Activated CD4-positive, alpha-beta T cell treated with anti-CD3 and anti-CD28 coated beads, Interleukin-2, amount 10 ng/mL, durations not matched to agents 24 days and 14 days (primary cell): ENCODE measurements around the gene LRP2BP. TPM values are rescaled to one million over a fixed set of nuclear protein-coding genes. Genes with fewer than 3 reads are reported as not detected.

ENCODE experiments used
- DNase-seq: peaks from one replicate; pipeline ENCODE4 v3.0.0; 2022
- H3K27ac Mint-ChIP-seq: one replicate; pipeline ENCODE4 v1.8.0; 2022; ENCODE audit warnings: mild to moderate bottlenecking, mixed read lengths
- H3K27me3 Mint-ChIP-seq: one replicate; pipeline ENCODE4 v1.8.0; 2022; ENCODE audit warnings: mixed read lengths
- H3K36me3 Mint-ChIP-seq: one replicate; pipeline ENCODE4 v1.8.0; 2022; ENCODE audit warnings: low read depth, mild to moderate bottlenecking, mixed read lengths
- H3K4me1 Mint-ChIP-seq: one replicate; pipeline ENCODE4 v1.8.0; 2021; ENCODE audit warnings: mixed read lengths
- H3K4me3 Mint-ChIP-seq: one replicate; pipeline ENCODE4 v1.8.0; 2022; ENCODE audit warnings: mild to moderate bottlenecking, moderate library complexity, mixed read lengths
- H3K9me3 Mint-ChIP-seq: one replicate; pipeline ENCODE4 v1.8.0; 2021; ENCODE audit warnings: mixed read lengths
- intact Hi-C: fragments of 100-400 bp; cut with micrococcal nuclease; formaldehyde crosslinking; loops from one replicate; pipeline ENCODE4 v1.15.1; 2023
- total RNA-seq: library from RNA; stranded (reverse); gene quantifications from 2 replicates; pipeline ENCODE4 v1.2.3, GENCODE V29; 2022

The LRP2BP gene
- total RNA-seq, 1 donor from 2014 or later, result 0.65 TPM

GRCh38 chr4:185411849-185412248, 16.1 kb upstream of the LRP2BP start:
- H3K4me1 Mint-ChIP-seq, result no peaks in the 10 kb centered on the region
- H3K4me3 Mint-ChIP-seq, result no peak overlapping the region

DNA sequence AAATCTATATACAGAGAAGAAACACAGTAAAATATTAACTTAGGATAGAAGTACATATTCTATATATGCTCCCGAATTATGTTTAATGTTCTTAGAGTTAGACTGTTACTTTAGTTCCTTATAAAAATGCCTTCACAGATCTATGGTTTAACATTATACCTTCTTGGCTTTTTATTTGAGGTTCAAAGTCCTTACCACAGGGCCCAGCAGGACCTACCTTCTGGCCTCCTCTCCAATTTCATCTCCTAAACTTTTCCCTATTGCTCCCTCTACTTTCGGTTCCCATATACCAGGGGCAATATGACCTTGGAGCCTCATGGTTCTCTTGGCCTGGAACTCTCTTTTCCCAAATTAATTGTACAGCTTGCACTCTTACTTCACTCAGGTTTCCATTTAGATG, 12.7 kb upstream of the LRP2BP start:
- Mint-ChIP-seq H3K27ac (no peak overlapping the region), H3K4me3 (no peak overlapping the region), H3K4me1 (peaks cover 3% of the 10 kb centered on the region), H3K27me3 (no peaks in the 10 kb centered on the region), H3K9me3 (peaks cover 3% of the 10 kb centered on the region), H3K36me3 (peaks cover 35% of the 10 kb centered on the region)
- DNase-seq, result no peak
- intact Hi-C loops, result no loop called here

More at GRCh38 chr4:185411849-185412248, 16.1 kb upstream of the LRP2BP start:
- Mint-ChIP-seq H3K27me3 (no peaks in the 10 kb centered on the region), H3K27ac (no peak overlapping the region), H3K9me3 (peaks cover 3% of the 10 kb centered on the region), H3K36me3 (peaks cover 30% of the 10 kb centered on the region)
- no peak for DNase-seq
- intact Hi-C loops, result no loop called here

GRCh38 chr4:185405296-185405999, 9.7 kb upstream of the LRP2BP start:
- Mint-ChIP-seq H3K27ac (peak overlapping the region; percentile 41), H3K4me3 (no peak overlapping the region), H3K36me3 (peaks cover 48% of the 10 kb centered on the region), H3K9me3 (peaks cover 3% of the 10 kb centered on the region), H3K4me1 (peaks cover 12% of the 10 kb centered on the region), H3K27me3 (no peaks in the 10 kb centered on the region)
- peak; percentile 42 for DNase-seq
- intact Hi-C loops, result no loop called here

- DNase-seq, result no peak
- H3K9me3 Mint-ChIP-seq, result no peaks in the 10 kb centered on the region
- no peak overlapping the region for H3K27ac Mint-ChIP-seq
- peaks cover 24% of the 10 kb centered on the region for H3K4me1 Mint-ChIP-seq
- intact Hi-C loops, result no loop called here
- no peaks in the 10 kb centered on the region for H3K27me3 Mint-ChIP-seq
- peaks cover 56% of the 10 kb centered on the region for H3K36me3 Mint-ChIP-seq
- H3K4me3 Mint-ChIP-seq, result no peak overlapping the region
Observed at GRCh38 chr4:185404031-185404430, 8.3 kb upstream of the LRP2BP start.

DNA sequence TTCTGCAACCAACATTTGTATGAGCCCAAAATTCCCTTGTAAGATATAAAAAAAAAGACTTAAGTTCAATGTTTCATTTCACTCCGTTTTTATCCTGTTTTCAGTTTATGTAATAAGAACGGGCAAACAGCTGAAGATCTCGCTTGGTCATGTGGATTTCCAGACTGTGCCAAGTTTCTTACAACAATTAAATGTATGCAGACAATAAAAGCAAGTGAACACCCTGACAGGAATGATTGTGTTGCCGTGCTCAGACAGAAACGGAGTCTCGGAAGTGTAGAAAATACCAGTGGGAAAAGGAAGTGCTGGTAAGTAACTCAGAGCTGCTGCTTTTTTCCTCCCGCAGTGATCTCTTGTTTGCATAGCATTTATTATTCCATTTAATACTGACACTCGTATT, 3.7 kb upstream of the LRP2BP start:
- Mint-ChIP-seq H3K27ac (no peak overlapping the region), H3K36me3 (peaks cover 50% of the 10 kb centered on the region), H3K4me3 (peak overlapping the region; percentile 87), H3K4me1 (peaks cover 43% of the 10 kb centered on the region), H3K27me3 (no peaks in the 10 kb centered on the region), H3K9me3 (no peaks in the 10 kb centered on the region)
- intact Hi-C loops, result loop anchor here (5.0 to 10.0 kb wide), 4 partner anchors 257 to 1165 kb away; partner anchors contain the start of genes ACSL1 and SLC25A4
- no peak for DNase-seq

DNA sequence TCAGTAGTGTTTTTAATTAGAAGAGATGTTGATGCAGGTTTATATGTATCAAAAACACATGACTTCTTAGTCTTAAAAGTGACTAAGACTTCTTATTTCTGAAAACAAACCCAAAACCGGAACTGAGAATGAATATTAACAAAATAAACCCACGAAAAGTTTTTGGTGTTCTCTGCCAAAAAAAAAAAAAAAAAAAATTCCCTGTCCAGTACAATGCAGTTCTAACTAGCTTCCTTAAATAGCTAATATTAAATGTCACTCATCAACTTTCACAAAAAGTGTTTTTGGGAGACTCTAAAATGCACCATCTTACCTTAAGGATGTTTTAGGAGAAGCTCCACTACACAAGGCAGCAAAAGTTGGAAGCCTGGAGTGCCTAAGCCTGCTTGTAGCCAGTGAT, 2.9 kb upstream of the LRP2BP start:
- peak overlapping the region; percentile 87 for H3K4me3 Mint-ChIP-seq
- intact Hi-C loops, result loop anchor here (5.0 to 10.0 kb wide), 4 partner anchors 256 to 1164 kb away; partner anchors contain the start of genes ACSL1 and SLC25A4
- no peak overlapping the region for H3K27ac Mint-ChIP-seq
- H3K36me3 Mint-ChIP-seq, result peaks cover 46% of the 10 kb centered on the region
- peaks cover 48% of the 10 kb centered on the region for H3K4me1 Mint-ChIP-seq
- H3K27me3 Mint-ChIP-seq, result no peaks in the 10 kb centered on the region
- DNase-seq, result no peak
- H3K9me3 Mint-ChIP-seq, result no peaks in the 10 kb centered on the region

- Mint-ChIP-seq H3K36me3 (peaks cover 37% of the 10 kb centered on the region), H3K27ac (peak within 1 kb of the TSS; percentile 96), H3K27me3 (no peaks in the 10 kb centered on the region), H3K4me1 (peaks cover 50% of the 10 kb centered on the region), H3K9me3 (no peaks in the 10 kb centered on the region), H3K4me3 (peak within 1 kb of the TSS; percentile 87)
- intact Hi-C loops, result loop anchor here (1.0 to 10.0 kb wide), 8 partner anchors 28 to 1162 kb away; partner anchors contain the start of genes ACSL1, CCDC110, SLC25A4 and SNX25
- DNase-seq, result no peak
Observed at GRCh38 chr4:185396724-185397385, 1.1 kb upstream of the LRP2BP start, which contains the start of gene ANKRD37. TSS of gene ANKRD37 (plus strand) at chr4:185396841. CDS start at chr4:185396924, 83 bp downstream.

DNA sequence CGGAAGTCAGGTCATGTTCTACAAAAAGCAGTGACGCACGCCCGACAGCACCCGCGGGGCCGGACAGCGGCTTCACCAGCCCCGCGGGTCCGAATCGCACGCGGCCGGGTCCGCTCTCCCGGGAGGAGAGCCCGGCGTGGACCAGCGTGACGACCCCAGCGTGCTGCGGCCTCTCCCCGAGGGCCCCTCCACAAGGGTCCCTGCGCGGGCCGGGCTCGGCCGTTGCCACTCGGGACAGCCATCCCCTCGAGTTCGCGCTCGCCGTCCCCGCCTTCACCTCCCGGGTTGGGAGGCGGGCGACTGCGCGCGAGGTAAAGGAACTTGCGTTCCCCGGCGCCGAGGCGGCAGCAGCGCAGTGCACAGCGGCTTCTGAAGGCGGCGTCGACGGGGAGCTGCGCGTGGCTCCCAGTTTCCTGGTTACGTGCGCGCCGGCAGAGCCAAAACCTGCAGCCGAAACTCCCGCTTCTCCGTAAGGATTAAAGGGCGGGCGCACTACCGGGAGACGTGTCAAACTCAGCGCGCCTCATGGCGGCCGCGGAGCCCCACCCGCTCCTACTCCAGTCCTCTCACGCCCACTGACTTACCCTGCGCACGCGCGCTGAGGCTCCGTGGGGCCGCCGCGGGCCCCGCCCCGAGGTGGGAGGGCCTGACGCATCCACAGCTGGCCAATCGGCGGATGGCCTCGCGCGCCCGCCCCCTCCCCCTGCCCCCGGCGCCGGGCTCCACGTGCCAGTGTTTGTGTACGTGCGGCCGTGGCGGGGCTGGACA, 416 bp upstream of the LRP2BP start:
- Mint-ChIP-seq H3K36me3 (peaks cover 31% of the 10 kb centered on the region), H3K27ac (peak overlapping the region; percentile 96), H3K4me3 (peak overlapping the region; percentile 87), H3K27me3 (no peaks in the 10 kb centered on the region), H3K4me1 (peaks cover 48% of the 10 kb centered on the region), H3K9me3 (no peaks in the 10 kb centered on the region)
- intact Hi-C loops, result loop anchor here (1.0 to 10.0 kb wide), 9 partner anchors 29 to 1161 kb away; partner anchors contain the start of genes ACSL1, CCDC110, SLC25A4 and SNX25
- DNase-seq, result peak; percentile 100

DNA sequence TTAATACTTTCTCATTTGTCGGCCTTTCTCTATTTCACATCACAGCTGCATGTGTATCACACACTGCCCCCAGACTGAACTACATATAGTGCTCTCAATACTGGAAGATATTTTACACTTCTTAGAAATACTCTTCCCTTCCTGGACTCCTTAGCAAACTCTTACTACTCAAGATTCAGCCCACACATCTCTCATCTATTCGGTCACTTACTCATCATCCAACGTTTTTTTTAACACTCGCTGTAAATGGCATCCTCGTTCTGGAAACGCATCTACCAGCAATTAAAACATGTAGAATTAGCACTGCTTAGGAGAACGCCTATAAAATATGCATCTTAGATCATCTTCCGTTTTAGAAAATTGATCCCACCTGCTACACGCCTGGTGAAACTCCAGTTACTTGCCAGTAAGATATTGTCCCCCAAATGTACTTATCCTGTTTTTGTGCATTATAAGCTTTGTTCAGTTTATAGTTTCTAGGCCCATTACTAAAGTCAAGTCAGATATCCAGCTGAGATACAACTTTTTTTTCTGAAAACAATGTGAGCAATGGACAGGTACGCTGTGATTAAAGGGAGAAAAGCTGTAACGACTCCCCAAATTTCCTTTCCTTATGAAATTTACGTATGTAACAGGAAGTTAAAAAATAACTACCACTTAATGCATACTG, 1.0 kb downstream of the LRP2BP start:
- H3K9me3 Mint-ChIP-seq, result no peaks in the 10 kb centered on the region
- no peak for DNase-seq
- H3K4me1 Mint-ChIP-seq, result peaks cover 39% of the 10 kb centered on the region
- intact Hi-C loops, result loop anchor here (2.0 to 10.0 kb wide), 5 partner anchors 50 to 1160 kb away; partner anchors contain the start of genes ACSL1 and SLC25A4
- peak overlapping the region; percentile 87 for H3K4me3 Mint-ChIP-seq
- no peaks in the 10 kb centered on the region for H3K27me3 Mint-ChIP-seq
- H3K27ac Mint-ChIP-seq, result peak overlapping the region; percentile 69
- peaks cover 23% of the 10 kb centered on the region for H3K36me3 Mint-ChIP-seq

GRCh38 chr4:185392156-185392555, 3.6 kb downstream of the LRP2BP start:
- Mint-ChIP-seq H3K9me3 (no peaks in the 10 kb centered on the region), H3K36me3 (peaks cover 5% of the 10 kb centered on the region), H3K4me1 (peaks cover 17% of the 10 kb centered on the region), H3K4me3 (no peak overlapping the region), H3K27ac (no peak overlapping the region), H3K27me3 (no peaks in the 10 kb centered on the region)
- no peak for DNase-seq
- intact Hi-C loops, result loop anchor here (10.0 kb wide), 1 partner anchor 1157 kb away; no protein-coding TSS in a partner anchor

GRCh38 chr4:185390941-185391340, 4.8 kb downstream of the LRP2BP start:
- intact Hi-C loops, result loop anchor here (10.0 kb wide), 1 partner anchor 1156 kb away; no protein-coding TSS in a partner anchor
- Mint-ChIP-seq H3K27ac (no peak overlapping the region), H3K36me3 (peaks cover 4% of the 10 kb centered on the region), H3K4me1 (peaks cover 15% of the 10 kb centered on the region), H3K27me3 (no peaks in the 10 kb centered on the region), H3K9me3 (no peaks in the 10 kb centered on the region), H3K4me3 (no peak overlapping the region)
- DNase-seq, result no peak

- Mint-ChIP-seq H3K4me1 (peaks cover 18% of the 10 kb centered on the region), H3K36me3 (peaks cover 8% of the 10 kb centered on the region), H3K4me3 (no peak overlapping the region), H3K27me3 (no peaks in the 10 kb centered on the region), H3K27ac (no peak overlapping the region), H3K9me3 (peaks cover 6% of the 10 kb centered on the region)
- no peak for DNase-seq
- intact Hi-C loops, result no loop called here
Observed at GRCh38 chr4:185387957-185388356, 7.8 kb downstream of the LRP2BP start.

- H3K4me3 Mint-ChIP-seq, result peak overlapping the region; percentile 58
- intact Hi-C loops, result no loop called here
- H3K36me3 Mint-ChIP-seq, result peaks cover 8% of the 10 kb centered on the region
- H3K4me1 Mint-ChIP-seq, result peaks cover 15% of the 10 kb centered on the region
- no peak for DNase-seq
- no peak overlapping the region for H3K27ac Mint-ChIP-seq
- no peaks in the 10 kb centered on the region for H3K27me3 Mint-ChIP-seq
- H3K9me3 Mint-ChIP-seq, result peaks cover 6% of the 10 kb centered on the region
Observed at GRCh38 chr4:185384930-185385331, 10.8 kb downstream of the LRP2BP start.
